GM18861 (cell line): ENCODE data around the gene KNDC1.
A peak's percentile ranks its signal among the peaks of the same experiment; 100 is the strongest.
"Not testable (repeated sequence)": the region's sequence is repeated elsewhere in the genome, so short reads cannot be mapped to it uniquely, and the experiment has no call there.

Experiments
- ATAC-seq: cut with Tn5 transposase; IDR thresholded peaks from one replicate; pipeline ENCODE4 v1.9.1; 2021; ENCODE audit not compliant: unreplicated experiment

The KNDC1 gene

DNA sequence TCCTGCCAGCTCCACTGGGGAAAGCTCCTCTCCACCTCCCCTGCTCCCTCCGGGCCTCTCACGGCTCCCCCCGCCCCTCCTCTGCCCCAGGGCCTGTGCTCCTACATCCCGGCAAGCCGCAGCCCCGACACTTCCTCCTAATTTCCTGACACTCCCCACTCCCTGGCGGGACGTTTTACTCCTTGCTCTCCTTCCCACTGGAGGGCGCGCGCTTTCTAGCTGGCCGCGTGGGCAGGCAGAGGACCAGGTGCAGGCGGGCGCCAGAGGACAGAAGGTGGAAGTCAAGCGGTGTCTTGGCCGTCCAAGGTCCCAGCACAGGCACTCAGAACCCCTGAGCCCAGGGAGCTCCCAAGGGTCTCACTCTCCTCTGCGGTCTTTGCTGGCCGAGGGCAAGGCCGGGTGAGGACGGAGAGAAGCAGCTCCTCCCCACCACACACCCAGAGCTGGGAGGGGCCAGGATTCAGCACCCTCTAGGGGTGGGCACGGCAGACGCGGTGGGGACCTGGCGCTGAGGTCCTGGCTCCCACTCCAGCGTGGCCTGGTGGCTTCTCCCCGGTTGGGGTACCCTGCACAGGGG, 97.6 kb downstream of the KNDC1 start:
- no peak for ATAC-seq

DNA sequence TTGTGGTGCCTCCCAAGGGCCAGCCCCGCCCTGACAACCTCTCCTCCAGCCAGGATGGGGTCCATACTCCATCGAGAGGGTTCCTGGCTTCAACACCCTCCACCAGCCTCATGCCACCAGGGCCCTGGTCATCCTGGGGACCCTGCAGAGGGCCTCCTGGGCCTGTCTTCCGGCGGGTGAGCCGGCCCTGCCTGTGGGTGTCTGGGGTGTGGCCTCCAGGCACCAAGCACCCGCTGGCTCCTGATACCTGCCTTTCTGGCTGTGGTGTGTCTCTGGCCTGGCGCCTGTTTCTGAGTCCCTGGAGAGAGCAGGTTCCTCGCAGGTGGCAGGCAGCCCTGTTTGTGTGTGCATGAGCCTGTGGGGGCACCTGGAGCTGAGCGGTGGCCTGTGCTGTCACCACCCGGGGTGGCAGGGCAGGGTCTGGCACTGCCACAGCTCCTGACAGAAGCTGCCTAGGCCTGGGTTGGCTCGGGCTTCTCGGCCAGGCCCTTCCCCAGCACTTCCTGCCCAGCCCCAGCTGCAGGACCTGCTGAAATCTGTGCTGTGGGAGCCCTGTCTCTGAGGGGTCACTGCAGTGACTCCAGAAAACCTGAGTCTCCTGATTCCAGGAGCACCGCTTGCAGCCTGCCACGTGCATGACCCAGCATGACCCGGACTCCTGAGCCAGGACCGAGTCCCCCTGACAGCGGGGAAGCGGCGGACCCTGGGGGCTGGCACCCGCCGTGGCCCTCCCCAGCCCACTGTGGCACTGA, 98.2 kb downstream of the KNDC1 start:
- no peak for ATAC-seq

DNA sequence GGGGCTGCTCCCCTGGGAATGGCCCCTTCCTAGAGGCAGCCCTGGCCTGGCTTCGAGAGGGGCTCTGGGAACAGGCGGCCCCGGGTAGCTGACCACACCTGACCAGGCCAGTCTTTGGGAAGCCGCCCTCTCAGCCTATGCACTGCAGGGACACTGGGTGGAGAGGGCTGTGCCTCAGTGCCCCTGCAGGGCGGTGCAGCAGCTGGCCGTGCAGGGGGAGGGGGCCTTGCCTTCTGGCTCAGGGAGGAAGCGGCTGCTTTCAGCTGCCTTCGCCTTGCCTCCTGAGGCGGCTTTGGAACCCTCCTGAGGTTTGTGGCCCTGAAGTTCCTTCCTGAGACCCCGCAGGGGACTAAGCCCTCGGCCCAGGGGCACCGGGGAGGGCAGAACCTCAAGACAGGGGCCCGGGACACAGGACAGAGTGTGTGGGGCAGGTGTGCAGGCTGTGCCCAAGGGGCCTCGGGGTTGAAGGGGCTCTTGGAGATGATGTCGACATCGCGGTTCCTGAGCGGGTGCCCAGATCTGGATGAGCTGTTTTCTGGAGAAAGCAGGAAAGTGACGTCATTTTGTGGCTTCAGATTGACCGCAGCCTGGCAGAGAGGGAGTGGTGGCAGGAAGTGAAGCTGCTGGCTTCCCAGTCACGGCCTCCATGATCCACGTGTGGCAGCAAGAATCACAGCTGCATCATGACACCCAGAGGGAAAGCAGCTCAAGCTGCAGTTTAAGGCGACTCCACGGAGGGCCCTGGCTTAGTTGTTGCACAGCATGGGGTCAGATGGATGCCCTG, 99.0 kb downstream of the KNDC1 start:
- ATAC-seq = no peak

DNA sequence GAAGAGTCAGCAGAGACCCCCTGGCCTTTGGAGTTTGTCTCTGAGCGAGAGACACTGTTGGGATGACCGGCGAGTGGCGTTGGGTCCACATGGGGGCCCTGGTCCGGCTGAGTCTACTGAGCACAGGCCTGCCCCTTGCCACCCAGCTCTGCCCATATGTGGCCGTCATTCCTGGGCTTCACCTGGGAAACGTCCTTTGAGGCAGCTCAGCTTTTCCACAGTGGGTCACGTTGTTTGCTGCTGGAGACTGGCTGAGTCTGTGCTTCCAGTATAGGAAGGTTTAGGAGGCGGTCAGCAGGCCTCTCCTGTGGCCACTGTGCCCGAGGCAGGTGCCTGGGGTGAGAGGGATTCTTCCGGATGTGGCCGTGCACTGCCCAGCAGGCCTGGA, 99.6 kb downstream of the KNDC1 start:
- ATAC-seq = no peak

DNA sequence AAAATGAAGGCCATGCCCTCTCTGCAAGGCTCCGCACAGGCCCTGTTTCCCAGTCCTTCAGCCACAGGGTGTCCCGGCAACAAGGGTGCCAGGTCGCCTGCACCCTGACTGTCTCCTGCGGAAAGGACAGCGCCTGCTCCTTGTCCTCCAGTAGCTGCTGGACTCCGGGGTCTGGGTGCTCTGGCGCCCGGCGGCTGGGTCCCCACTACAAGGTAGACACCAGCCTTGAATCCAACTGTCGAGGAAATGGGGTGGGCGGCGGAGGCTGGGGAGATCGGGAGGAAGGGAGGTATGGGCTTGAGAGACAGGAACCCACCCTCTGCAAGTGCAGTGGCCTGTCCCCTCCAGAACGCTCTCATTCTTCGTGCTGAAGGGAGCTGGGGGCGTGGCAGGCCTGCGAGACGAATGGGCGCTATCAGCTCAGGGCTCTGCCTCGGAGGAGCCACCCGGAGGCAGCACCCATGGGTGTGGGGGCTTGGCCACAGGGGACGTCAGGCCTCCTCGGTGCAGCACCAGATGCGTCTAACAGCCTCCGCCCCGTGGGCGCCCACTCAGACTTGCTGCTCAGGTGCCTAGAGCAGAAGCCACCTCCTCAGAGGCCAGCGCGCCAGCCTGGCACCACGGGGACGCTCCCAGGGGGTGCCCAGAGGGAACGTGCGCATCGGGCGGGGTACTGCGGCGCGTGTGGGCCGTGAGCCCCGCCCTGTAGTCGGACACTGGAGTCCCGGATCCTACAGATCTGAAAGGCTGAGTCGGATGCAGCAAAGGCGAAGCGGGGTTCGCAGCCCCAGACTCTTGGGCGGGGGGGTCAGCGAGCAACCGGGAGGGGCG, 101.1 kb downstream of the KNDC1 start:
- ATAC-seq = peak; percentile 49

DNA sequence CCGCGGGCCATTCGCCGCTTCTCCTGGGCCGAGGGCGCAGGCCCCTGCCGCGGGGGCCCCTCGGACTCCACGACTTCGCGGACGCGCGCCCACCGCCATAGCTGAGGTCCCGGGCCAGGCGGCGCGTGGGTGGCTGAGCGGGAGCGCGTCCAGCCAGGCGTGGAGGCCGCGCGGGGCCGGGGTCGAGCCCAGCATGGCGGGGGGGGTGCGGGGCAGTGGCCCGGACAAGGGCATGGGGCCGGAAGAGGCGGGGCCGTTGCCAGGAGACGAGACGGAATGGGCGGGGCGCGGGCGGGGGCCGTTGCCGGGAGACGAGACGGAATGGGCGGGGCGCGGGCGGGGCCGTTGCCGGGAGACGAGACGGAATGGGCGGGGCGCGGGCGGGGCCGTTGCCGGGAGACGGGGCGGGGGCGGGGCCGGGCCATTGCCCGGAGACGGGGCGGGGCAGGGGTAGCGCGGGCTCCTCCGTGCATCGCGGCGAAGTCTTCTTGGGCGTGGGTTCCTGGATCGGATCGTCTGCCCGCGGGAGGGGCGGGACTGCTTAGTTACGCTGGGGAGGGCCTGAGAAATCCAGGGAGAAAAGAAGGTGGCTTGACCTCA, 101.8 kb downstream of the KNDC1 start:
- peak; percentile 14 for ATAC-seq

DNA sequence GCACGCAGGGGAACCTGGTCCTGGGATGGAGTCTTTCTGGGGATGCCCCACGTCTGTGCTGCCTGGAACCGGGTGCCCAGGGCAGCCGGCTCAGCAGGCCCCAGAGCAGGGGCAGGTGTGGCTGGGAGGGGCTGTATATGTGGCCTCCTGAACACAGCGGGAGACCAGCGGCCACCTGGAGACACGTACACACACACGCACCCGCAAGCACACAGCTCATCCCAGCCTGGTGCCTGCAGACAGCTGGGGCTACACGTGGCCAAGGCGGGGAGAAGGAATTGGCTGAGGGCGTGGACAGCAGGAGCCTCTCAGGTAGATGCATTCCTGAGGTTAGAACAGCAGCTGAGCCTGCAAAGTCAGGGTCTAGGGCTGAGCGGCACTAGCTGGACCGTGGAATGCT, 102.7 kb downstream of the KNDC1 start:
- no peak for ATAC-seq

DNA sequence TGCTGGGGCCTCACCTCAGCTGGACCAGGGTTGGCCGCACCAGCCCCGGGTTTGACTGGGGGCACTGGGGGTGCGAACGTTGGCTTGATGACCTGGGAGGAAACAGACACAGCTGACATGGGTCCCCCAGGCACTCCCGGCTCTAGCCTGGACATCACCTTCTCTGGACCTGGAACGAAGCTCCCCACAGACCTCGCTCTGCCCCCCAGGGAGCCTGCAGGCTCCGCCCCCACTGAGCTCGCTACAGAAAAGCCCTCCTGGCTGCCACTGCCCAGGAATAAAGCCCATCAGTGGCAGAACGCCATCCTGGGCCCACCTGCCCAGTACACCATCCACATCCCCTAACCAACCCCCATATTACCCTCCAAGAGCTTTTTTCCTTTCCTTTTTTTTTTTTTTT, 103.7 kb downstream of the KNDC1 start:
- no peak for ATAC-seq

DNA sequence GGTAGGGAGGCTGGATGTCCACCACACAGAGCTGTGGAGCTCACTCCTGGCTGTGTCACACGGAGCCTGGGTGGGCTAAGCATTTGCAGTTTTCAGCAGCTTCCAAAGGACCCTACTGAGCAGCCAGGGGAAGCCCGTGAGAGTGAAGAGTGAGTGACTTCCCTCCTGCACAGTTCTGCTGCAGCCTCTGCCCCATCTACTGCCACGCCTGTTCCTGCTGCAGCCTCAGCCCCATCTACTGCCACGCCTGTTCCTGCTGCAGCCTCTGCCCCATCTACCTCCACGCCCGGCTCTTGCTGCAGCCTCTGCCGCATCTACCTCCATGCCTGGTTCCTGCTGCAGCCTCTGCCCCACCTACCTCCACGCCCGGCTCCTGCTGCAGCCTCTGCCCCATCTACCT, 104.4 kb downstream of the KNDC1 start:
- no peak for ATAC-seq

DNA sequence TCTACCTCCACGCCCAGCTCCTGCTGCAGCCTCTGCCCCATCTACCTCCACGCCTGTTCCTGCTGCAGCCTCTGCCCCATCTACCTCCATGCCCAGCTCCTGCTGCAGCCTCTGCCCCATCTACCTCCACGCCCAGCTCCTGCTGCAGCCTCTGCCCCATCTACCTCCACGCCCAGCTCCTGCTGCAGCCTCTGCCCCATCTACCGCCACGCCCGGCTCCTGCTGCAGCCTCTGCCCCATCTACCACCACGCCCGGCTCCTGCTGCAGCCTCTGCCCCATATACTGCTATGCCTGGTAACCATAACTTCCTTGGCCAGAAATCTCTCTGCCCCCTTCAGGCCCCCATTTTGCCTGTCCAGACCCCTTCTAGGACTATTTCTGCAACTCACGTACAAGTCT, 105.0 kb downstream of the KNDC1 start:
- ATAC-seq = not testable (repeated sequence)

DNA sequence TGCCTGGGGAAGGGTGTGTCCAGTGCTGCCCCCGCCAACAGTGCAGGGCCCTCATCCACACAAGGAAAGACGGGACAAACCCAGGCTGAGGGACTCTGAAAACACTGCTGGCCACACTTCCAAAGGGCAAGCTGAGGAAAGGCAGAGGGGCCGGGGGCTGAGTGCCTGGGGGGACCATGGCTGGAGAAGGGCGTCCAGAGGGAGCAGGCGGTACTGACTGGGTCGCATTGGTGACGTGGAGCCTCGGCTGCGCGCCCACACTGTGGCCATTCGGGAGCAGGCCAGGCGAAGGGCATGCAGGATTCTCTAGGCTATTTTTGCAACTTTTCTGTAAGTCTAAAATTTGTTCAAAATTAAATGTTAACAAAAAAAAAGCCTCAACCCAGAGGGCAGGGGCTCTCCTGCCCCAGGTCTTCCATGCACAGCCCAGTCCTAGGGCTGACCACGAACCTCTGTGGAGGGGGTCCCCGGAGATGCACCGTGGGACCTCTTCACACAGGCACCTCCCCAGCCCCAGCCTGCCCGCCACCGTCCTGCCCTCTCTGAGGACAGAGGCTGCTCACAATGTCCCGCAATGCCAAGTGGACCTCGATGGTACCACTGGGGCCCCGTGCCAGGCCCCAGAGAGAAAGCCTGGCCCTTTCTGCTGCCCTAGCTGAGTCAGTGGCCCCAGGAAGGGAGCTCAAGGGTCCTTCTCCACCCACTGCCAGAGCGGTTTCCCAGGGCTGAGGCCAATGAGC, 106.2 kb downstream of the KNDC1 start:
- no peak for ATAC-seq

DNA sequence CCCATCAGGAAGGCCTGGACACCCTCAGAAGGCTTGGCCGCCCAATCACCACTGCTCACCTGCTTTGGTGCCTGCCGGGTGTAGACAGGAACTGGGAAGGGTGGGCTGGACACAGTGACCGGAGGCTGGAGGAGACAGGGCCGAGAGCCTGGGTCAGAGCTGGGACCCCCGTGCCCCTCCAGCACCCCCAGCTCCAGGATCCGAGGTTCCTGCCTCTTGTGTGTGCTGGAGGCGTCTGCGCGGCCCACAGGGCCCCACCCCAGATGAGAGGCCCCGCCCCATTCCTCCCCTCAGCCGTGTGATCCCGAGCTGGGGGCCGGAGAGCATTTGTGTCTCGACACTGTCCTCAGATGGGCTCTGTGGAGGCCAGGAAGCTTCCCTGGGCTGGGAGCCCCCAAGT, 107.3 kb downstream of the KNDC1 start:
- no peak for ATAC-seq

DNA sequence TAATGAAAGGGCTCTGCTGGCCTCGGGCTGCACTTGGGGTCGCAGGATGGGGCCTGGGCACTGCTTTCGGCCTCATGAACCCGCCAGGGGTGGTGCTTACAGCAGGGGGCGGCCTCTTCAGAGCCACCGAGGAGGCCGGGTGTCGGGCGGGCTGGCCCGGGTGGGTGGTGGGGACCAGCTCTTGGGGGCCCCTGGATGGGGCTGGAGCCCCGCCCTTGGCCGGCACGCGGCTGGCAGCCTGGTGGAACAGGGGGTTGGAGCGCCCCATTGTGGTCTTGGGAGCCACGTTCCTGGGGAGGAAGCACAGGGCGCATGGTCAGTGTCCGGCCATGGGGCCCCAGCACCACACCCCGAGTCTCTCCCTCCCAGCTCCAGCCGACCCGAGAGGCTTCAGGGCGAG, 107.8 kb downstream of the KNDC1 start:
- no peak for ATAC-seq

DNA sequence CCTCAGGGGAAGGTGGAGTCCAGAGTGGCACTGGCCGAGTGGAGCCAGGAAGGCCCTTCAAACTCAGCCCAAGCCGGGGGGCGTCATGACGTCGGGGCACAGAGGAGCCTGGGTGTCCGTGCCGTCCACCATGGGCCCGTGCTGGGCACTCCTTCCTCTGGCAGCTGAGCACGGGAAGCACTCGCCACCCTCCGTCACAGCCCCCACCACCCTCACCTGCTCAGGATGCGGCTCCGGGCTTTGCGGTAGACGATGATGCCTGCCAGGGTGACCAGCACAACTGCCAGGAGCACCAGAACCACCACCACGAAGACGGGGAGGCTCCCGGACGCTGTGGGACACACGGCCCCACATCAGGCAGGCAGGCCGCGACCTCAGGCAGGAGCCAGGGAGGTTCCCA, 108.5 kb downstream of the KNDC1 start:
- ATAC-seq = no peak

DNA sequence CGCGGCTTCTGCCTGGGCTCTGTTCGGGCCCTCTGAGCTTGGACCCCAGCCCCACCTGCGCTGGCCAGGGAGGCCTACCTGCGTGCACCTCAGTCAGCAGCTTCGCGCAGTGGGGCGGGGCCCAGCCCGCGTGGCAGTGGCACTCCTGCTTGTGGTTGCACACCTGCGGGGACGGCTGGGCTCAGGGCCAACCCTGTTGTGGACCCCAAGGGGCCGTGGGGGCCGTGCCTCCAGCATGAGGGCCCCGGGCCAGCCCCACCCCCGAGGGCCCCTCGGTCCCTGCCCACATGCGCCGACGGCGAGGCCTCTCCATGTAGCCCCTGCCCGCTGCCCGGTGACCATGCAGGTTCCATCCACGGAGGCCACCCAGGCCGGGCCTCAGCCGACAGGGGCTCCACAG, 109.3 kb downstream of the KNDC1 start:
- no peak for ATAC-seq

DNA sequence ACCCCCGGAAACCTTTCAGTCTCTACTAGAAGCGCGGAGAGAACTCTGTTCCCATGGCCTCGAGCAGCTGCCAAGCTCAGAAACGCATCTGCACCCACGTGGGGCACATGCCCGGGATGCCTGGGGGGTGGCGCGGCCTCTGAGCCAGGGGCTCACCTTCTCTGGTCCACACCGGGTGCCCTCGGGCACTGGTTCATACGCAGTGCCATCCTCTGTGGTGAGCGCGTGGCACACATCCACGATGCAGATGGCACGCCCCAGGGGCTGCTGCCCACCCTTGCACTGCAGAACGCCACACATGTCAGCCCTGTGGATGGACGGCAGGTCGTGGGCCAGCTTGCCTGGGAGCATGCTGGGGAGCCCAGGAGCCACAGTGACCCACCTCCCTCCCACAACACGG, 110.2 kb downstream of the KNDC1 start:
- ATAC-seq = no peak

DNA sequence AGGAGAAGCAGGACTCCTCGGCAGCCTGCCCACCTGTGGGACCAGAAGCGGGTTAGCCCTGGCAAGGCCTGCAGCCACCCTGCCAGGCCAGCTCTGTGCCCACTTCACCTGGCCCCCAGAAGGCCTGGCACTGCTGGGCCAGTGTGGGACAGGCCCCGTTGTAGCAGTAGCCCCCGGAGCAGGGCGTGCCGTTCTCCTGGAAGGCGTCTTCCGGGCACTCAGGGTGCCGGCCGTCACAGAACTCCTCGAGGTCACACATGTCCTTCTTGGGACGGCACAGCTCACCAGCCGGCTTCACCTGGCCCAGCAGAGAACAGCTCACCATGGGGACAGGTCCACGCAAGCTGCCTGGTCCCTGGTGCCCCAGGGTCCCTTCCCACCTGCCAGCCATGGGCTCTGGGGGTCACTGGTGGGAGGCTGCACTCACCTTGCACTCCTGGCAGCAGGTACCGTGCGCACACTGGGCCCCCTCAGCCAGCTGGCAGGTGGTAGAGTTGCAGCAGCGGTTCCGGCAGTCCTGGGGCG, 110.8 kb downstream of the KNDC1 start:
- no peak for ATAC-seq

DNA sequence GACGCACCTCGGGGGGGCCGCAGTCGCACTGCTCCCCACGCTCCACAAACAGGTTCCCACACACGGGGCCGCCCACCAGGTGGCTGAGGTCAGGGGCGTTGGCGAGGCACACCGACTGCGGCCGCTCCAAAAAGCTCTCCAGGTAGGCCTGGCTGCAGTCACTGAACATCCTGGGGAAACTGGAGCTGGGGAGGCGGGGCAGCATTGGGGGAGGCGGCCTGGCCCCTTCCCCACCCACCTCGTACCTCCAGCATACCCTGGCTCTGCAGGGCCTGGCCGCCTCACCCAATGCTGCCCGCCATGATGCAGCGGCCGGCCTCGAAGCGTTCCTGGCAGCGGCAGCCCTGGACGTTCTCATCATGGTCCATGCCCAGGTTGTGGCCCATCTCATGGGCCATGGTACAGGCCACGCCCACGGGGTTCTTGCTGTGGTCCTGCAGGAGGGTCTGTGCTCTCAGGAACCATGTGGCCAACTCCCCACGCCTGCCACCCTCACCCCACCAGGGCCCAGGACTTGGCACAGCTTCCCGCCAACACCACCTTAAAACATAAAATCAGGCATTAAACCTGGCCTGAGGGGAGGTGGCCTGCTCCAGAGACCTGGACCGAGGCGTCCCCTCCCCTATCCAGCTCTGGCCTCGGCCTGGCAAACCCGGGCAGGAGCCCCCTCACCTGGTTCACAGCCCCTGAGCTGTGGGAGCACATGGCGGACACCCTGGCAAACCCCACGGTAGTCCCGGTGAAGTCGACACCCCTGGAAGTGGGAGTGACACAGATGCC, 111.7 kb downstream of the KNDC1 start:
- ATAC-seq = no peak

DNA sequence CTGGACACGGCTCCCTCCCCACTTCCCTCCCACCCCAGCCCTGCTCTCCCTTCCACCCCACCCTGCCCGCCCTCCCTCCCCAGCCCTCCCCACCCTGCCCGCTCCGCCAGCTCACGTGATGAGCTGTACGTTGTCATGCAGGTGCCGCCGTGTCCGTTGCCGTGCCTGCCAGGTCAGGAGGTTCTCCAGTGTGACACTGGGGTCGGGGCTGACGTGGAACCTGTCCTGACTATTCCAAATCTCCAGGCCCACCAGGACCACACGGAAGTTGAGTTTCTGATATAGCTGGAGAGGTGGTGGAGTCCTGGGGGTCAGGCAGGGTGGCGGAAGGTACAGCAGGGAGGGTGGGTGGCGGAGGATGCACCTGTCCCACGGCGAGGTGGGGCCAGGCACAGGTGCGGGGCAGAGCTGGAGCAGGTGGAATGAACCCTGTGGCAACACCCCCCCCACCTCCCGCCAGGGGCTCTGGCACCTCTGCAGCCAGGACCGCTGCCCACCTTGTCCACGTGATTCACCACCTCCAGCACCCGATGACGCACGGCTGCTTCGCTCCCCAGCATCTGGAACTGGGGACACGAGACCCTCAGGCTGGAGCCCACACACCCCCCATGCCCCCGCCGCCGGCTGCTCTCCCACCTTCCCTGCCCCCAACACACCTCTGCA, 112.4 kb downstream of the KNDC1 start:
- no peak for ATAC-seq
